Hindlimb muscle (tissue), 1 donor: ENCODE measurements around the gene NUP210L. TPM values are rescaled to one million over a fixed set of nuclear protein-coding genes. Genes with fewer than 3 reads are reported as not detected.

Source experiments
- DNase-seq: peaks from one replicate; pipeline ENCODE4 v3.0.0-alpha.2; 2013
- polyA plus RNA-seq: library from polyadenylated mRNA; unstranded; fragments of 120-200 nt; gene quantifications from one replicate; pipeline ENCODE4 v1.2.1, GENCODE V29; 2013; ENCODE audit not compliant: insufficient read length

The NUP210L gene
- polyA plus RNA-seq, 1 donor = not detected

DNA sequence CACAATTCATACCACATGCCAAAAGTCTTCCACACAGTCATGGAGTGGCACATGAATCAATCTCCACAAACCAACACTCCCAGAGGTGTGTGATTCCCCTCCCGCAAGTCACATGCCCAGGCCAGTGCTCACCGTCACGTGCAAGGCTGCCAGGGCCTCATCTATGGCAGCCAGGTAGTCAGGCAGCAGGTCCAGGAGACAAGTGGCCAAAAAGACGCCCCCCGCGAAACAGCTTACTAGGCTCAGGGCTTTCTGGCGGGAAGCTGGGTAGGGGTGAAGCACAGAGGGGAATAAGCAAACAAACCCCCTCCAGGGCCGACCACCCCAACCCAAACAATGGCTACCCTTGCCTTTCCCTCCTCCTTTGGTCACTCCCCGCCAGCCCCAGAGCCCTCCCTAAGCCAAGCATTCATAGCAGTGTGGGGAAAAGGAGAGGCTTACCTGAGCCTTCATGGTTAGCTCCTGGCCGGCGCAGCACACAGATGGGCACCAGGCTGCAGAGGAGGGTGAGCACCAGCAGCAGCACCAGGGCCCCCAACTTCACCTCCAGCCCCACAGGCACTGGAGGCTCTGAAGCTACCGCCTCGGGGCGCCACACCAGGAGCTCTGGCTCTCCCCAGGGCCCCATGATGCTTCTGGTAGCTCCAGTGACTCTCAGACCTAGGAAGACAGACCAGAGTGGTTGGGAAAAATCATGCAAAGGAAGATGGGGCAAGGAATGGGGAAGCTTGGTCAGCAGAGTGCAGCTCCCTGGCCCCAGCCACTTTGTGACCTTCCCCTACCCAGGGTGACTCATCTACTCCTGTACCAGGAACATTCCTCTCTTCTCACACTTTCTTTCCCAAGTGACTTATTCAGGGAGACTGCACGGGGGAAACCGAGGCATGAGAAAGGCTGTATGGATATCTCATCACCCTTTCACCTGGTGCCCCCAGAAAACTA is 192.5 kb downstream of the NUP210L start:
- no peak for DNase-seq

DNA sequence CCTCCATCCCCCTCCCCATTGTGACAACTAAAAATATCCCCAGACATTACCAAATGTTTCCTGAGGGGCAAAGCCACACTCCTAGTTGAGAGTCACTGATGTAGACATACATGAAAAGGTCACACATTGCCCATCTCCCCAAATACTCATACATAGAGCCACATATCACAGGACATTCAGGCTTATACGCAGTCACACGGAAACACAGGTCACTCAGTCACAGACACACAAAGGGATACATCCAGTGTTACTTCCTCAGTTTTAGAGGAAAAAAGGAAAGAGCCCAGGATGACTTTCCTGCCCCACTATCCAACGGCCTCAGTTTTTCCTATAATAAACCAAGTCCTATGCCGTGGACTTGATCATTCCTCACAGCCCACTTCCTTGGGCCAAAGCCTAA is 193.5 kb downstream of the NUP210L start:
- no peak for DNase-seq

DNA sequence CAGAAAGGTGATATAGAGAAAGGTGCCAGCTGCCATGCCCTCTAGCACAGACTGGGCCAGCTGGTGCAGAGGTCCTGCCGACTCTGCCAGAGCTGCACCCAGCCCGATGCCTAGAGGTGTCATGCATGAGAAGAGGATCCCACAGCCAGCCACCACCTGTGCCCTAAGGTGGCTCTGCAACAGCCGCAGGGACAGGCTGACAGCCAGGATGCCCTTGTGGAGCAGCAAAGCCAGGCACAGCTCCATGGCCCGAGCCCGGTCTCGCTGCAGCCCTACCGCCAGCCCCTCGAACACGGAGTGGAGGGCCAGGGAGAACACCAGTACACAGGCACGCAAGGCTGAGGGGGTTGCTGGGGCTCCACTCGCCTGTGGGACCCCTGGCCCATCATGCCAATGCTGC is 194.7 kb downstream of the NUP210L start:
- no peak for DNase-seq

DNA sequence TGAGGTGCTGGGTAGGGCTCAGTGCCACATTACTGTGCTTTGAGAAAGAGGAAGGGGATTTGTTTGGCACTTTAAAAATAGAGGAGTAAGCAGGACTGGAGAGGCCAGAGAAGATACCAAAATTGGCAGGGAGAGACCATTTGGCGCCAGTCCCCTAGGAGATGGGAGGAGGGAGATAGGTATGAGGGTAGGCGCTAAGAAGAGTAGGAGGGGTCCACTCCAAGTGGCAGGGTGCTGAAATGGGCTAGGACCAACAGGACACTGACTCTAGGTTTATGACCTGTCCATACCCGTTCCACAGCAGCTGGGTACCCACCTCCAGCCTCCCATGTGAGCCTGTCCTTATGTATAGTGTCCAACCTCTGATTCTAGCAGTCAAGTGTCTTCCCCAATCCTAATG is 195.4 kb downstream of the NUP210L start:
- DNase-seq = no peak

DNA sequence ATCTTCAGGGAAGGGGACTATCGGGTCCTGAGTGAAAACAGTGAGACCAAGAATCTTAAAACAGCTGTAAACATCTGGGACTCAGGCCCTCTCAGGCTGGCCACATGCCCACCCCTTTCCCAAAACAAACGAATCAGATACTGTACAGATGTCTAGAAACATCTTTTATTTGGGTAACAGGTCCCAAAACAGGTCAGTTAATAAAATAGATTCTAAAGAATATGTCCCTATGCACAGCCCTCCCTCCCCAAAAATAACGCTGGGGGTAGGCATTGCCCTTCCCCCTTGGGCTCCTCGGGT is 196.0 kb downstream of the NUP210L start:
- DNase-seq = no peak

DNA sequence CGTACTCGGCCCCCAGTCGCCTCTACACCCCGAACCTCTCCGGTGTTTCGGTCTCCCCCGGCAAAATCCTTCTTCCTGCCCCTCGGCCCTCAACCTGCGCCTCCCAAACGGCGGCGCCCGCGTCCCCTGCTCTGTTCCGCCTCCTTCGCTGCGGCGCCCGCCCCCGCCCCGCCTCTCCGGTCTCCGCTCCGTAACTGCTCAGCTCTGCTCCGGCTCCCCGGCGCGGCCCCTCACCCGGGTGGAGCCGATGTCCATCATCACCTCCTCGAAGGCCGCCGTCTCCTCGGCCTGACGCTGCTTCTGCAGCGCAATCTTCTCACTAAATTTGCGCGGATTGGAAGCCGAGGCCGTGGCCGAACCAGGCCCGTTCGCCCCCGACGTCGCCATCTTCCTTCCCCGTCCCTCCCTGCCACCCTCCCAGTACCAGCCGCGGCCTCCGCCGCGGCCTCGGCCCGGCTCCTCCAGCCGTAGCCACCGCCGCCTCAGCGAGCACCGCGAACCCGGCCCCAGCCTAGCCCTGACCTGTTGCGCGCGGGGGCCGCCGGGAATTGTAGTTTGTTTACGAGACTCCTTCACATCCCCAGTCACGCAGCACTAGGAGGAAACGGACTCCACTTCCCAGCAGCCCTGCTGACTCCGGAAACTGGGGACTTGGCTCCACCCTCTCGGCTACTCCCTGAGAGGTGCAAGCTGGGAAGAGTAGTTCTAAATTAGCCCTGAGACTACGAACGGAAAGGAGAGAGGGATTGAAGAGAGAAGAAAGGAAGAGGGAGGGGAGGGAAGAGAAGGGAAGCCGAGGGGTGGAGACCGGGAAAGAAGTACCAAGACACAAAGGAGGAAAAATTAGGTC is 196.5 kb downstream of the NUP210L start, which contains the start of gene CRTC2:
CRTC2 (minus strand) TSS at position 502 of the 850 bp plus-strand sequence; CDS start at position 387, 115 bp downstream.
- DNase-seq = peak; percentile 98

DNA sequence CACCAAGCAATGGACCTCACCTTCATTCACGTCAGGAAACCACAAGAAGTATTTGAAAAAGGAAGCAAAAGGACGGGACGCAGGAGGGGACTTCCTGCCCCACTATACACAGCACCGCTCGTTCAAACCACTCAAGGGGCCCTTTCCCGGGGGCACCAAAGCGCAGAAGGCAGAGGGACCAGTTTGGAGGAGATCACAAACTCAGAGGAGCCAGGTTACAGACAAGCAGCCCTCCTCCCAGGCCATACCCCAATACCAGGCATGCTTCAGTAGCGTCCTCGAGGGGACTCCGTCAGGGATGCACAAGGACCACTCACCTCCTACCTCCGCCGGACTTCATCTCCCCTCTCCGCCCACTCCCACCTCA is 197.1 kb downstream of the NUP210L start:
- no peak for DNase-seq

DNA sequence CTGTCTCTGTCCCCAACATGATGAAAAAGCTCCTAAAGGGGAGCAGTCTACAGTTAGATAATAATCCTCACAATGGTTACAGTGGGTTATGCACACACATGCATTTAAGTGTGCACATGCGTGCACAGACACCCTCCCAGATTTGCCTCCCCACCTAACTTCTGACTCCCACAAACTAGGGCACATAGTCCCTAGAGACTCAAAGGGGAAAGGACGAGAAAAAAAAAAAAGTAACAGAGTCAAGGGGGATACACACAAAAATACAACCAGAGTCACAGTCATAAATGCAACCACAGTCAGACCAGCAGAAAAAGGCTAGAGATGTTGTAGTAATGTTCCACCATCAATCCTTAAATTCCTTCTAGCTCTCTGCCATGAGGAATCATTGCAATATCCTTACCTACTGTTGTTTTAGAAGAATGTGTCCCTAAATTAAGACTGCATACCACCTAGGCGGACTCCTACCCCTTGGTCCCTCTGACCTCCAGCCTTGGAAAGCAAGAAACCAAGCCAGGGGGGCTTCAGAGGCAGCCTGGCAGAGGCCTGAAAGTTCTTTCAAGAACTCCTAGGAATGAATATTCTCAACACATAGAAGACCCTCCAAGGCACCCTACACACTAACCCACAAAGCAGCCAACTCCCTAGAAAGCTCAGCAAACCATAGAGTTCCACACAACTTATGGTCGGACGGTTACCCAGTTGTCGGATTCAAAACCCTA is 197.7 kb downstream of the NUP210L start:
- no peak for DNase-seq

DNA sequence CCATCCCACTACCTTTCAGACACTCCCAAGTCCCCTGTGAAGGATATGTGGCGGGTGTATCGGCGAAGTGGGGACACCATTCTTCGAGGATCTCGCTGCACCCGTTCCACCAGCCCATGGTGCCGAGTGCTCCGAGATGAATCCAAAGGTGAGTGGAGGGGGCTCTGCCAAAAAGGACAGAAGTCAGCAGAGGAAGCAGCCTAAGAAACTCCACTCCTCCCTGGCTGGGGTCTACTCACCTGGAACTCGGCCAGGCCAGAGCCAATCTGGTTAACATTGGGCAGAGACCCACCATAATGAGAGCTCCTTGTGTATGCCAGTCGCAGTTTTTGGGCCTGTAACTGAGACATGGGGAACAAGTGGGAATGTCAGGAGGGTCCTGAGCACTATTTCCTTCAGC is 200.0 kb downstream of the NUP210L start:
- DNase-seq = no peak

DNA sequence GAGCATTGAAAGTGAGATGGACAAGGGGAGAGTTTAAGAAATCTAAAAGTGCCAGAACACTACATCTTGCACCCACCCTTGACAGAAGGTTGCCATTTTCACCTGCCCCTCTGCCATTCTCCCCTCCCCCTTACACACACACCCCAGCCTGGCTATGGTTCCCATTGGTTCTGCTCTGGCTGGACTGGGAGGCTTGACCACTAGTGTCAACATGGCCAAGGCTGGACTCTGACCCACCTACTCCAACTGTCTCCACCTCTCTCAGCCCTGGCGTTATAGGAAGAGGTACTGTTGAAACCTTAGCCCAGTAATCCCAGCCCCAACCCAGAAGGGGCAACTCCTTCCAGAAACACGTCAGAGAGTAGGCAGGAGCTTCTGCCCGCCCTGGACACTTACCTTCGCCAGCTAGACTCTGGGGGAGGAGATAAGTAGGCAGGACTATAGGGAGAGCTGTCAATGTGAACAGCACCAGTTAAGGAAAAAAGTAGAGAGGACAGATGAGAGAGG is 201.0 kb downstream of the NUP210L start:
- DNase-seq = no peak

DNA sequence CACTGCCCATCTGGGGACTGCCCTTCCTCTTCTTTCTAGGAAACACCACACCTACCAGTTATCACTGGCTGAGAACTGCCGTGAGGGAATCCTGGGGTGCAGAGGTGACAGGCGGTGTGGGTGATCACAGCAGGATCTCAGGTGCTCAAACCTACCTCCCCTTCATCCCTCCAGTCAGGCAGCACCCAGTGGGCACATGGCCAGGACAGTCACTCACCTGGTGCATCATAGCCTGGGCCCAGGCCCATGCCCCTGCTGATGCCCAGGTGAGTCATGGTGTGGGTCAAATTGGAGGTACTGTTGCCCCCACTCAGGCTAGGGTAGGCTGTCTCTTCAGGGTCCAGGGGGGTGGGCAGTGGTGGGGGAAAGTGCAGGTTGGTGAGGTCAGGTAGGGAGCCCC is 203.1 kb downstream of the NUP210L start:
- DNase-seq = no peak

DNA sequence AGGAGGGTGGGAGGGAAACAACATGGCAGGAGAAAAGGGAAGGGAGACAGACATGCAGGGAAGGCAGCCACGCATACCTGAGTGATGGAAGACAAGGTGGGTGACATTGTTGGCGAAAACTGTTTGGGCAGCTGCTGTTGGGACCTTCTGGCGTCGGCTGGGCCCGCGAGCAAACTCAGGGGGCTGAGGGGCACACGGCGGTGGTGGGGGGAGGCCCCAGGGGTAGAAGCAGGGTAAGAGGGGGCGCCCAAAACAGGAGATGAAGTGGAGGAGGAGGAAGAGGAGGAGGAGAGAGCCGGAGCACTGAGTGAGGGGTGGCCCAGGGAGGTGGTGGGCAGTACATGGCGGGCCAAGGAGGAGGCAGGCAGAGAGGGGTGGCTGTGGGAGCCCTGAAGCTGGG is 203.7 kb downstream of the NUP210L start:
- DNase-seq = no peak

DNA sequence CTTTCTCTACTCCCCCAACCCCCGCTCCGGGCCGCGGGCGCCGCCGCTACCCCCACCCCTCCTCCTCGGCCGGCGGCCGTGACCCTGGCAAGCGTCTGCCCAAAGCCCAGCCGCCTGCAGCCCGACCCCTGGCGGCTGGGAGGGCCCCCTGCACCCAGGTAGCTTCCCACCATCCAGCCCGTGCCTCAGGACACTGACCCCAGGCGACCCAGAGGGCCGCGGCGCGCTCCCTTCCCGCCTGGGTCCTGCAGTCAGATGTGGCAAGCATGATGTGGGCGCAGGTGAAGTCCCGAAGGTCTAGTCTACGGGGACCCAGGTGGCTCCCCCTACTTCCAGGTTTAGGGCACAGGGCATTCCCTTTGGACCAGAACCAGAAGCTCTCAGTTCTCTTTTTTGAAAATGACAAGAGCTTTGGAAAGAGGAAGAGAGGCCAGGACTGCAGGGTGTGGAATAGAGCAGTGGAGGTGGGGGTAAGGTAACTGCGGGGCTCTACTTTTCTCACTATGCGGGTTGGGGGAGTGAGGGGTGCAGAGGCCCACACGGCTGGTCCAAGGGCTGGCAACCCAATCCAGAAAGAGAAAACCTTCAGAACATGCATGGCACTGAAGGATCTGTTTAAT is 208.1 kb downstream of the NUP210L start, which contains the start of gene DENND4B:
DENND4B (minus strand) TSS at position 97 of the 620 bp plus-strand sequence. CDS start 2,344 bp downstream, outside the sequence.
- DNase-seq = peak; percentile 88

DNA sequence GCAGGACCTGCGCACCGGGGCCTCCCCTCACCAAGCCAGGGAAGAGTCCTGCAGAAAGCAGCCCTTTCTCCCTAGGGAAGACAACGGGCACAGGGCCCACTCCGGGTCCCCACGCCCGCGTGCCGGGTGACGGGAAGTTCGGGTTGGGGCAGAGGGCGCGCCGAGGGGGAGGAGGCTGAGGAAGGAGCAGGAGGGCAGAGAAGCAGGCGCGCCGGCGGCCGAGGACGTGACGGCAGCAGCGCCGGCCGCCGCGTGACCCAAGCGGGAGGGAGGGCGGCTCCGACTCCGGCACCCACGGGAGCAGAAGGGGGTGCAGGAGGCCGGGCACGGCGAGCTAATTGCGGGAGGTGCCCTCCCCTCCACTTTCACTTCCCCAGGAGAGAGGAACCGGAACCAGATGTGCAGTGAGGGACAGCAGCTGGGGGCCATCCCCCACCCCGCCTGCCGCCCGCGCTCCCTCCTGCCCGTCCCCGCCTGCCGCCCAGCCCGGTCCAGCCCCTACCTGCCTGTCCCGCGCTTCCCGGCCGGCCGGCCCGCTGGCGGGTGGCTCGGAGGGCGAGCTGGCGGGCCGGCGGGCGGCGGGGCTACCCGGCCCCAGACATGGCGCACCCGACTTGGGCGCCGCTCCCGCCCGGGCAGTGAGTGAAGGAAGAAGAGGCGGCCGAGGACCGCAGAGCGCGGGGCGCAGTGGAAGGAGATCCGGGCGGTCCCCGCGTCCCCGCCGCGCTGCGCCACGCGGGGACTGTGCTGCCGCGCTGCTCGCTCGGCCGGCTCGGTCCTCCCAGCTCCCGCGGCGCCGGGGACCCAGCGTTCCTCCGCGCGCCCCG is 208.9 kb downstream of the NUP210L start:
- peak; percentile 74 for DNase-seq

DNA sequence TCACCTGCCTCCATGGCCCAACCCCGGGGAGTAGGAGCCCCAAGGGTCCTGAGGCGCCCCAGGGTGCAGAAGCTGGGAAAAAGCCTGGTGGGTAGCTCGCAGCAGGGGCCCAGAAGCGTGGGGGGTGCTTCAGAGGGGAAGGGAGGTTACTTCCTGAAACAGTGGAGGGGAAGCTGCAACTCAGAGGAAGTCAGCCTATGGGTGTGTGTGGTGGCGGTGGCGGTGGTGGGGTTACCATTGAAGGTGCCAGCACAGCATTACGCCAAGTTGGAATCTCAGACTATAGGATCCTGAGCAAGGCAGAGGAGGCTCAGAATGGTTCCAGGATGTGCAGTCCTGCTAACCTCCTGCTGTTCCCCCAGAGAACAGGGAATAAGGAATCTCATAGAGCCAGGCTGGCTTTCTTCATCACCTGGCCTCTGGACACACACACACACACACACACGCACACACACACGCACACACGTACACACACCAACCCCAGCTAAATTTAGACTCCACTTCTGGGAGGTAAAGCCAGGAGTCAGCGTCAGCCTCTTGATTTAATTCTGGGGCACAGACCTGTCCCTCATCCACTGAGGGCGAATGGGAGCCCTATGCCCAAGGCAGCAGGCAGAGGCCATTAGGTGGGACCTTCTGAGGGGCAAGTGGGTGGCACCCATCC is 209.6 kb downstream of the NUP210L start:
- DNase-seq = no peak

DNA sequence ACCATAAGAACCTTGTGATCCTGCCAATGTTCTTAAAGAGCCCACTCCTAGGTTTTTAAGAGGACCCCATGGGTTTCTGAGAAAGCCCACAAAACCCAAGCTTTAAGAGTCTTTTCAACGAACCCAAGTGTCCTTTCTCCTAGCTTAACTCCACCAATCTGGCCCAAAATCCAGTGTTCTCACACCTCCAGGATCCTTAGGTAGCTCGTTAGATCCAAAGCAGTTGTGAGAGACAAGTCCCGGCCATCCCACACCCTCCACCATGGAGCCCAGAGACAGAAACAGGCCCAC is 210.1 kb downstream of the NUP210L start:
- no peak for DNase-seq

DNA sequence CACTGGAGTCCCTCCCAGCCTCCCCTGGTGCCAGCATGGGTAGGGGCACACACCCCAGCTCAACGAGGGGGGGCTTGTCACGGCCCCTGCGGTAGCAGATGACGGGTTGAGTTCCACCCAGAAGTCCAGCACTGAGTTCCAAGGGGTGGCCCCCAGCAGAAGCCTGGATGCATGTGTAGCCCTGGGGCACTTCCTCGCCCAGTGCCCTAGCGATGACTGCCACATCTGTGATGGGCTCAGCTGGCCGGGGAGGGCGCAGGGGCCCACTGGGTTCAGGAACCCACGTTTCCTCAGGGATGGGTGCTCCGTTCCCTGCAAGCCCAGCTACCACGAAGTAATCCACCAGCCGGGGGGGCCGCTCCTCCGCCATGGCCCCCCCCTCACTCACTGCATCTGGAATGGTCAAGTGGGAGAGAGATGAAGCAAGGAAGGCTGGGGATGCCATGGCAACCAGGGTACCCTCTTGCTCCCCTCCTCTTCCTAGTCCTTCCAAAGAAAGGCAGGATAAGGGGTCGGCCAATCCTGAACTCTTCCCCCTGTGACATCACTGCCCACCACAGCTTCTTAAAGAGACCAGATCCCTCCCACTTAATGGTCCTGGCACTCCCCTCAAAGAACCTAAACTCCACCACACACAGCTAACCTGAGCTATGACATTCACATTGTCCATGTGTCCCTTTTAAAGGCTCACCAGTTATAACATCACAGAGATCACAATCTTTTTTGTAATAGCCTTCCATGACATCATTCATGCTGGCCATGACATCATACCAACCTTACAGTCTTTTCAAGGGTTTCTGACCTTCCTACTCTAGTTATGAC is 210.7 kb downstream of the NUP210L start:
- no peak for DNase-seq

DNA sequence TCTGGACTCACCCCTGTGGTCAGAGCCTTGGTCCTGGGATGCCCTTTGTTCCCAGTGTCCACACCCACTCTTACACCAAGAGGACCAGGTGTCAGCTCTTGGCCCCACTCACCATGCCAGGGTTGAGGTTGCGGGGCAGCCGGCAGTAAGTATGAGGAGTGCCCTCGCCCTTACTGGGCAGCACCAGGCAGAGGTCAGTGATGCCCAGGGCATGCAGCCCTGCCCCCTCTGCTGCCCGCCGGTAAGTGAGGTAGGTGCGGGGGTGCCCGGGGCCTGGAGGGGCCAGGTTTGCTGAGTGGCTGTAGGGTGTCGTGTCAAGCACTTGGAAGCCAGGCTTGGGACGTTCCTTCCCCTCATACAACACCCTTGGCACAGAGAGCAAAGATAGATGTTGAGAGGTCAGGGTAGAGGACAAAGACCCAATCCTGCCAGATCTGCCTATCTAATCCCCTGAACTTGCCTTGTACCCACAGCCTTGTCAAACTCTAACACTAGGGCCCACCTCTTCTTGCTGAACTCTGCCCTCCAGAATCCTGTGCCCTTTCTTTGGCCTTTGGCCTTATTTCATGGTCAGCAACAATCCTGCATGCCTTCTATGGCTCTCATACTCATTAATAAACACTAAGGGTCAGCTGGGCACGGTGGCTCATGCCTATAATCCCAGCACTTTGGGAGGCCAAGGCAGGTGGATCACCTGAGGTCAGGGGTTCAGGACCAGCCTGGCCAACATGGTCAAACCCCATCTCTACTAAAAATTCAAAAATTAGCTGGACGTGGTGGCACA is 211.9 kb downstream of the NUP210L start:
- DNase-seq = no peak
